Trophoblast cell (in vitro differentiated cells and primary cell): Measurements from ENCODE around the gene RPL38.
A peak's percentile ranks its signal among the peaks of the same experiment; 100 is the strongest.

ENCODE experiments used
- DNase-seq, 2 donors: peaks; one replicate each; pipeline ENCODE4 v3.0.0-alpha.2; 2016
- H2AFZ ChIP-seq: 2 replicates; pipeline ENCODE4 v1.6.1; 2013; ENCODE audit warnings: low read length, moderate library complexity, mild to moderate bottlenecking; ENCODE audit not compliant: insufficient read depth, poor library complexity
- H2AK5ac ChIP-seq: 2 replicates; pipeline ENCODE4 v1.6.1; 2013; ENCODE audit warnings: mild to moderate bottlenecking, low read length
- H2BK120ac ChIP-seq: 2 replicates; pipeline ENCODE4 v1.6.1; 2013; ENCODE audit warnings: low read length, mild to moderate bottlenecking, moderate library complexity; ENCODE audit not compliant: insufficient read depth, poor library complexity
- H2BK12ac ChIP-seq: 2 replicates; pipeline ENCODE4 v1.6.1; 2013; ENCODE audit warnings: mild to moderate bottlenecking, low read length, moderate library complexity
- H2BK5ac ChIP-seq: 2 replicates; pipeline ENCODE4 v1.6.1; 2013; ENCODE audit warnings: low read length, low read depth, moderate library complexity, mild to moderate bottlenecking; ENCODE audit not compliant: poor library complexity
- H3K14ac ChIP-seq: 2 replicates; pipeline ENCODE4 v1.6.1; 2013; ENCODE audit warnings: mild to moderate bottlenecking, low read length
- H3K18ac ChIP-seq: 2 replicates; pipeline ENCODE4 v1.6.1; 2013; ENCODE audit warnings: mild to moderate bottlenecking, low read length
- H3K23ac ChIP-seq: 2 replicates; pipeline ENCODE4 v1.6.1; 2013; ENCODE audit warnings: low read length
- H3K27ac ChIP-seq: 2 replicates; pipeline ENCODE4 v1.5.1; 2013; ENCODE audit warnings: low read depth, mild to moderate bottlenecking, inconsistent platforms, low read length, moderate library complexity
- H3K27me3 ChIP-seq: 2 replicates; pipeline ENCODE4 v1.6.1; 2013; ENCODE audit warnings: inconsistent platforms, mild to moderate bottlenecking, low read length, moderate library complexity; ENCODE audit not compliant: insufficient read depth
- H3K36me3 ChIP-seq, 2 experiments: 1 replicate in 1 of 2; 2 replicates in 1 of 2; pipeline ENCODE4 v1.6.1; 2013; ENCODE audit warnings: low read length in 2 of 2, mild to moderate bottlenecking in 2 of 2, moderate library complexity in 1 of 2; ENCODE audit not compliant: insufficient read depth in 2 of 2, control insufficient read depth in 1 of 2
- H3K4ac ChIP-seq: 2 replicates; pipeline ENCODE4 v1.6.1; 2013; ENCODE audit warnings: low read depth, mild to moderate bottlenecking, low read length, moderate library complexity
- H3K4me1 ChIP-seq, 2 experiments: 1 replicate in 1 of 2; 2 replicates in 1 of 2; pipeline ENCODE4 v1.6.1; 2013; ENCODE audit warnings: low read length in 2 of 2, mild to moderate bottlenecking in 2 of 2, moderate library complexity in 1 of 2; ENCODE audit not compliant: insufficient read depth in 2 of 2, control insufficient read depth in 1 of 2
- H3K4me2 ChIP-seq: 2 replicates; pipeline ENCODE4 v1.6.1; 2013; ENCODE audit warnings: inconsistent platforms, mild to moderate bottlenecking, low read length, moderate library complexity
- H3K4me3 ChIP-seq: 2 replicates; pipeline ENCODE4 v1.5.1; 2013; ENCODE audit warnings: mild to moderate bottlenecking, low read depth, low read length, inconsistent platforms
- H3K79me1 ChIP-seq: one replicate; pipeline ENCODE4 v1.6.1; 2013; ENCODE audit warnings: low read length
- H3K79me2 ChIP-seq: 2 replicates; pipeline ENCODE4 v1.6.1; 2013; ENCODE audit warnings: low read length, mild to moderate bottlenecking; ENCODE audit not compliant: control insufficient read depth, insufficient read depth, poor library complexity
- H3K9ac ChIP-seq: 2 replicates; pipeline ENCODE4 v1.6.1; 2013; ENCODE audit warnings: mild to moderate bottlenecking, low read length
- H3K9me3 ChIP-seq: 2 replicates; pipeline ENCODE4 v1.6.1; 2013; ENCODE audit warnings: low read depth, mild to moderate bottlenecking, control low read depth, inconsistent platforms, low read length; ENCODE audit not compliant: insufficient read depth
- H4K12ac ChIP-seq: 2 replicates; pipeline ENCODE4 v1.6.1; 2013; ENCODE audit warnings: low read depth, mild to moderate bottlenecking, low read length, moderate library complexity
- H4K8ac ChIP-seq: 2 replicates; pipeline ENCODE4 v1.6.1; 2013; ENCODE audit warnings: low read depth, mild to moderate bottlenecking, low read length, moderate library complexity
- H4K91ac ChIP-seq: one replicate; pipeline ENCODE4 v1.6.1; 2013; ENCODE audit warnings: low read depth, mild to moderate bottlenecking, low read length, moderate library complexity
- WGBS: extraction: QIAGEN DNeasy Blood & Tissue Kit; methylation state at CpG from one replicate; pipeline ENCODE4 v1.1.7; 2013; ENCODE audit warnings: missing lambda C conversion rate; ENCODE audit not compliant: insufficient read length, insufficient coverage; ENCODE audit errors: extremely low coverage; 5-methylcytosine and 5-hydroxymethylcytosine counted together

The RPL38 gene

DNA sequence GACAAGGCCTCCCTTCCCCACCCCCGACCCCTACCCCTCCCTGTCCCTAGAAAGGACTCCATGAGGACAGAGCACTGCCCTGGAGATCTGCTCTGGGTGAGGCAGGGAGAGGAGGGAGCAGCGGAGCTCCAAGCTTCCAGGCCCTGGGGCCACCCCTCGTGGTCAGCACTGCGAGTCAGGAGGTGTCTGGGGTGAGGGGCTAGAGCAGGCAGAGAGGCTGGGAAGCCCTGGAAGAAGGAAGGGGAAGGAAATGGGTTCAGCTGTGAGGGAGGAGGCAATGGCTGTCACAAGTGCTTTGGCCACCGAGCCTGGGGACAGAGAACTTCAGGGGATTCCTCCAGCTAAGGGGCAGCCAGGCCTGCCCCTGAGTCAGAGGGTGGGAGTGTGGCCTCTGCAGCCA is 42.4 kb downstream of the RPL38 start:
- no CpG with 5 or more reads among the region's 5 CpGs for WGBS

GRCh38 chr17:74249590-74250270 is 46.3 kb downstream of the RPL38 start:
- no peak overlapping the region for H3K14ac ChIP-seq
- H4K91ac ChIP-seq: no peak overlapping the region
- H3K4me1 ChIP-seq: peaks cover 0 to 2% of the 10 kb centered on the region in 2 experiments
- no peak overlapping the region for H3K27ac ChIP-seq
- H3K9ac ChIP-seq: no peak overlapping the region
- no peak overlapping the region for H2AK5ac ChIP-seq
- H4K8ac ChIP-seq: no peak overlapping the region
- no peaks in the 10 kb centered on the region for H3K36me3 ChIP-seq
- no peak overlapping the region for H3K18ac ChIP-seq
- no peak overlapping the region for H3K23ac ChIP-seq
- no peaks in the 10 kb centered on the region for H3K79me2 ChIP-seq
- H2BK120ac ChIP-seq: no peak overlapping the region
- H2AFZ ChIP-seq: no peak overlapping the region
- H2BK5ac ChIP-seq: no peak overlapping the region
- H3K9me3 ChIP-seq: peaks cover 5% of the 10 kb centered on the region
- H3K4me2 ChIP-seq: no peak overlapping the region
- H3K27me3 ChIP-seq: no peaks in the 10 kb centered on the region
- no peak overlapping the region for H4K12ac ChIP-seq
- H3K4ac ChIP-seq: no peak overlapping the region
- H3K4me3 ChIP-seq: no peak overlapping the region
- H3K79me1 ChIP-seq: no peaks in the 10 kb centered on the region
- no peak overlapping the region for H2BK12ac ChIP-seq
- WGBS: no CpG with 5 or more reads among the region's 17 CpGs
- no peak for DNase-seq

More for the DNA sequence above, 42.4 kb downstream of the RPL38 start:
- Histone ChIP-seq H3K4me3 (no peak overlapping the region), H3K27ac (no peak overlapping the region), H3K27me3 (no peaks in the 10 kb centered on the region), H2BK120ac (no peak overlapping the region), H3K79me1 (no peaks in the 10 kb centered on the region), H2BK5ac (no peak overlapping the region), H4K8ac (no peak overlapping the region), H3K9me3 (peaks cover 2% of the 10 kb centered on the region), H3K4me2 (no peak overlapping the region), H2AFZ (no peak overlapping the region), H3K4ac (no peak overlapping the region), H3K79me2 (no peaks in the 10 kb centered on the region), H3K4me1 (no peaks in the 10 kb centered on the region), H3K9ac (no peak overlapping the region), H3K18ac (no peak overlapping the region), H2AK5ac (no peak overlapping the region), H3K36me3 (no peaks in the 10 kb centered on the region), H2BK12ac (no peak overlapping the region), H4K91ac (no peak overlapping the region), H3K14ac (no peak overlapping the region), H3K23ac (no peak overlapping the region), H4K12ac (no peak overlapping the region)
- no peak for DNase-seq

DNA sequence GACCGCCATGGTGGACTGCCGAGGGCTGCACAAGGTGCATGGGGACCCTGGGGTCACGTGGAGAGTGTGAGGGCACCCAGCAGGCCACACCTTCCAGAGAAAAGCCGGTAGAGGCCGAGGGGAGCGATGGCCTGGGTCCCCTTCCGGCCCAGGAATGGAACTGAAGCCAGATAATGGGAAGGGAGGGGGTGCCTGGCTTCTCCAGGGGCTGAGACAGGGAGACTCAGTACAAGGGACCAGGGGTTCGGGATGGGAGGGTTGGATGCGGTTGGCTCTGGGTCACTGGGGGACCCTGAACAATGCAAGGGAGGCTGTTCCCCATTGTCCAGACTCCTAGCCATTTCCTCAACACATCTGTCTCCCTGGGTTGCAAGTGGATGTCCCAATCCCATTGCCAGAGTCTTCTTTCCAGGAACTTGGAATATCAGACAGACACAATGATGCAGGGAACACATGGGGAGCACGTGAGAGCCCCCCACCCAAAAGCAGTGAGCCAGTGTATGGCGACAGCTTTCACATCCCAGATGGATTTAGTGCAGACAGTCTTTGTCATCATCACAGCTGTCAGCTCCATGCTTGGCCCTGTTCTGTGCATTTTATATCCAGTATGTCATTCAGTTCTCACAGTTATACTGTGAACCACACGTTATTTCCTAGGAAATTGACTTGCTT is 47.0 kb downstream of the RPL38 start:
- no peak overlapping the region for H3K18ac ChIP-seq
- no peak overlapping the region for H3K27ac ChIP-seq
- H2BK5ac ChIP-seq: no peak overlapping the region
- no peak overlapping the region for H3K4me2 ChIP-seq
- H2BK12ac ChIP-seq: no peak overlapping the region
- H3K9ac ChIP-seq: no peak overlapping the region
- no peak overlapping the region for H2BK120ac ChIP-seq
- peaks cover 5% of the 10 kb centered on the region for H3K9me3 ChIP-seq
- no peaks in the 10 kb centered on the region for H3K27me3 ChIP-seq
- no peak overlapping the region for H3K23ac ChIP-seq
- no peak overlapping the region for H4K12ac ChIP-seq
- no peaks in the 10 kb centered on the region for H3K79me1 ChIP-seq
- peaks cover 0 to 2% of the 10 kb centered on the region in 2 experiments for H3K4me1 ChIP-seq
- no peak overlapping the region for H2AFZ ChIP-seq
- H3K4me3 ChIP-seq: no peak overlapping the region
- H3K79me2 ChIP-seq: no peaks in the 10 kb centered on the region
- H3K4ac ChIP-seq: no peak overlapping the region
- no peak overlapping the region for H2AK5ac ChIP-seq
- no peak overlapping the region for H3K14ac ChIP-seq
- H3K36me3 ChIP-seq: no peaks in the 10 kb centered on the region
- WGBS: no CpG with 5 or more reads among the region's 12 CpGs
- no peak for DNase-seq
- no peak overlapping the region for H4K91ac ChIP-seq
- no peak overlapping the region for H4K8ac ChIP-seq

DNA sequence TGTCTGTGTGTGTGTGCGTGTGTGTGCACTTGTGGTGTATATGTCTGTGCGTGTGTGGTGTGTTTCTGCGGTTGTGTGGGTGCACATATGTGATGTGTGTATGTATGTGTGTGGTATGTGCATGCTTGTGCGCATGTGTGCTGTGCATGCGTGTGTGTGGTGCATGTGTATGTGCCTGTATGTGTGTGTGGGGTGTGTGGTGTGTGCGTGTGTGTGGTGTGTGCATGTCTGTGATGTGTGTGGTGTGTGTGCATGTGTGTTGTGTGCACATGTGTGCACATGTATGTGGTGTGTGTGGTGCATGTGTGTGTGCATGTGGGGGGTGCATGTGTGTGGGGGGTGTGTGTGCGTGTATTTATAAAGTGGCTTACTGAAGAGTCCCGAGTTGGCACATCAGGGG is 47.6 kb downstream of the RPL38 start:
- no peaks in the 10 kb centered on the region for H3K79me1 ChIP-seq
- no peak overlapping the region for H4K12ac ChIP-seq
- H3K4me2 ChIP-seq: no peak overlapping the region
- peak overlapping the region; percentile 50 for H3K23ac ChIP-seq
- H4K91ac ChIP-seq: no peak overlapping the region
- WGBS: no CpG with 5 or more reads among the region's 8 CpGs
- H3K27ac ChIP-seq: no peak overlapping the region
- no peak overlapping the region for H2AFZ ChIP-seq
- no peak overlapping the region for H3K9ac ChIP-seq
- no peak overlapping the region for H2BK120ac ChIP-seq
- H3K36me3 ChIP-seq: no peaks in the 10 kb centered on the region
- H3K9me3 ChIP-seq: peaks cover 5% of the 10 kb centered on the region
- H3K79me2 ChIP-seq: no peaks in the 10 kb centered on the region
- no peak overlapping the region for H2AK5ac ChIP-seq
- no peak overlapping the region for H3K14ac ChIP-seq
- no peak overlapping the region for H3K18ac ChIP-seq
- no peak for DNase-seq
- no peak overlapping the region for H2BK5ac ChIP-seq
- H2BK12ac ChIP-seq: no peak overlapping the region
- H3K4me1 ChIP-seq: peaks cover 0 to 2% of the 10 kb centered on the region in 2 experiments
- peak overlapping the region; percentile 63 for H3K4me3 ChIP-seq
- H3K27me3 ChIP-seq: no peaks in the 10 kb centered on the region
- no peak overlapping the region for H4K8ac ChIP-seq
- no peak overlapping the region for H3K4ac ChIP-seq
